HepG2 (cell line): ENCODE measurements around the gene NACC2. TPM values are rescaled to one million over a fixed set of nuclear protein-coding genes. Genes with fewer than 3 reads are reported as not detected.

ENCODE experiments used
- ATAC-seq: fragments of 200-7000 bp; cut with Tn5 transposase; 3 replicates; pipeline ENCODE4 v1.9.1; 2020; ENCODE audit warnings: mild to moderate bottlenecking, moderate library complexity
- BruUV-seq: library from RNA; stranded (reverse); fragments of 400-500 nt; replicated peaks from 2 replicates; lab custom pipeline; 2021; lab: Mats Ljungman, UMichigan
- CTCF ChIA-PET: fragments of 300-600 bp; formaldehyde crosslinking; extraction: SDS; loops from one replicate; lab custom pipeline; 2021; ENCODE audit warnings: low total read pairs, inconsistent platforms, low intra/inter-chr PET ratio; lab: Yijun Ruan, JAX
- POLR2A ChIA-PET: fragments of 350-600 bp; sonication (Branson Sonifier 250); formaldehyde crosslinking; loops from one replicate; lab custom pipeline; 2020; ENCODE audit warnings: antibody characterized with exemption, inconsistent platforms; lab: Yijun Ruan, JAX
- DNase-seq: peaks from one replicate; pipeline ENCODE4 v3.0.0-alpha.2; 2015; ENCODE audit warnings: low spot score
- FAIRE-seq: peaks from 3 replicates; lab custom pipeline; 2011; peaks lifted over from hg19 to GRCh38; lab: Jason Lieb, UNC
- H2AFZ ChIP-seq: one replicate; pipeline ENCODE4 v1.6.1; 2011; ENCODE audit warnings: low read length, inconsistent platforms
- H3K27ac ChIP-seq: fragments of 300-600 bp; 3 replicates; pipeline ENCODE4 v1.8.0; 2011; ENCODE audit warnings: mixed run types, mild to moderate bottlenecking, mixed read lengths, low read length, inconsistent platforms; ENCODE audit not compliant: insufficient read depth; ENCODE audit errors: extremely low read length
- H3K27me3 ChIP-seq, 2 experiments: fragments of 200-600 bp in 1 of 2; 2 replicates in 1 of 2; 3 replicates in 1 of 2; pipeline versions ENCODE4 v1.6.0 to v1.8.0; 2011; ENCODE audit warnings: low read length in 2 of 2, mild to moderate bottlenecking in 2 of 2, moderate library complexity in 2 of 2, inconsistent platforms in 1 of 2; ENCODE audit not compliant: insufficient read depth in 2 of 2, control insufficient read depth in 1 of 2
- H3K36me3 ChIP-seq, 2 experiments: fragments of 200-600 bp in 1 of 2; replicated peaks in 1 of 2; 2 replicates in 1 of 2; 3 replicates in 1 of 2; pipeline versions ENCODE4 v1.5.1 to v1.8.0; 2011; ENCODE audit warnings: low read length in 2 of 2, inconsistent platforms in 1 of 2; ENCODE audit not compliant: insufficient read depth in 2 of 2, control insufficient read depth in 1 of 2
- H3K4me1 ChIP-seq: 2 replicates; pipeline ENCODE4 v1.5.1; 2012; ENCODE audit warnings: low read length, inconsistent platforms; ENCODE audit not compliant: insufficient read depth
- H3K4me2 ChIP-seq: 2 replicates; pipeline ENCODE4 v1.6.0; 2011; ENCODE audit warnings: low read depth, low read length, inconsistent platforms
- H3K4me3 ChIP-seq, 3 experiments: fragments of 200-600 bp in 1 of 3; sonication (generic), shearing (Covaris generic) in 1 of 3; replicated peaks in 1 of 3; 2 replicates each; pipeline ENCODE4 v1.5.1; 2011 to 2016; ENCODE audit warnings: low read length in 3 of 3, inconsistent platforms in 2 of 3, low read depth in 2 of 3, mild to moderate bottlenecking in 2 of 3, control low read depth in 1 of 3, mixed read lengths in 1 of 3; ENCODE audit not compliant: insufficient read depth in 1 of 3
- H3K79me2 ChIP-seq: one replicate; pipeline ENCODE4 v1.6.1; 2011; ENCODE audit warnings: low read length, inconsistent platforms; ENCODE audit not compliant: insufficient read depth
- H3K9ac ChIP-seq: 2 replicates; pipeline ENCODE4 v1.6.0; 2011; ENCODE audit warnings: mild to moderate bottlenecking, low read depth, low read length, inconsistent platforms; ENCODE audit not compliant: insufficient read depth
- H3K9me3 ChIP-seq: 2 replicates; pipeline ENCODE4 v1.5.1; 2012; ENCODE audit warnings: mild to moderate bottlenecking, low read length
- H4K20me1 ChIP-seq: 2 replicates; pipeline ENCODE4 v1.6.0; 2011; ENCODE audit warnings: inconsistent platforms, mild to moderate bottlenecking, low read length, moderate library complexity; ENCODE audit not compliant: insufficient read depth
- DPF2 ChIP-seq: sonication (generic); formaldehyde crosslinking; IDR thresholded peaks from 2 replicates; pipeline ENCODE4 v1.4.0; 2020; ENCODE audit warnings: mild to moderate bottlenecking, low read depth, missing genetic modification reagents, borderline replicate concordance
- FOSL2 ChIP-seq: sonication (generic); formaldehyde crosslinking; IDR thresholded peaks from 2 replicates; pipeline ENCODE4 v1.4.0; 2020; ENCODE audit warnings: missing genetic modification reagents
- MIER2 ChIP-seq: IDR thresholded peaks from 2 replicates; pipeline ENCODE4 v1.6.1; 2016; ENCODE audit warnings: missing biosample characterization, missing genetic modification reagents
- MTF2 ChIP-seq: sonication (generic); formaldehyde crosslinking; IDR thresholded peaks from 2 replicates; pipeline ENCODE4 v1.5.0; 2020; ENCODE audit warnings: missing genetic modification reagents, borderline replicate concordance
- NFE2 ChIP-seq: sonication (generic); formaldehyde crosslinking; IDR thresholded peaks from 2 replicates; pipeline ENCODE4 v1.4.0; 2020; ENCODE audit warnings: missing genetic modification reagents
- NFE2L1 ChIP-seq: sonication (generic); formaldehyde crosslinking; IDR thresholded peaks from 2 replicates; pipeline ENCODE4 v1.4.0; 2020; ENCODE audit warnings: missing genetic modification reagents, mild to moderate bottlenecking, borderline replicate concordance
- RCOR2 ChIP-seq: IDR thresholded peaks from 2 replicates; pipeline ENCODE4 v1.6.1; 2016; ENCODE audit warnings: missing biosample characterization, missing genetic modification reagents
- SMC3 ChIP-seq: IDR thresholded peaks from 2 replicates; pipeline ENCODE4 v1.6.1; 2011; ENCODE audit warnings: low read length, improper control_type of control experiment
- SP5 ChIP-seq: IDR thresholded peaks from 2 replicates; pipeline ENCODE4 v1.6.1; 2016; ENCODE audit warnings: low read depth, borderline replicate concordance
- TCF12 ChIP-seq, 2 experiments: fragments of 450-650 bp in 1 of 2; sonication (generic) in 1 of 2; formaldehyde crosslinking in 1 of 2; IDR thresholded peaks; 2 replicates each; pipeline versions ENCODE4 v1.6.1 to v1.8.0; 2017 to 2022; ENCODE audit warnings: antibody characterized with exemption in 1 of 2, mild to moderate bottlenecking in 1 of 2, missing genetic modification reagents in 1 of 2, moderate library complexity in 1 of 2
- TEAD3 ChIP-seq: optimal IDR thresholded peaks from 2 replicates; pipeline ENCODE3; 2016; ENCODE audit warnings: borderline replicate concordance
- ZNF205 ChIP-seq: IDR thresholded peaks from 2 replicates; pipeline ENCODE4 v1.6.1; 2018; ENCODE audit warnings: missing biosample characterization, missing genetic modification reagents
- ZNF562 ChIP-seq: sonication (generic); formaldehyde crosslinking; IDR thresholded peaks from 2 replicates; pipeline ENCODE4 v1.8.0; 2022; ENCODE audit warnings: missing genetic modification reagents, borderline replicate concordance
- ZNF772 ChIP-seq: sonication (generic); formaldehyde crosslinking; IDR thresholded peaks from 2 replicates; pipeline ENCODE4 v1.5.0; 2020; ENCODE audit warnings: mild to moderate bottlenecking, missing genetic modification reagents
- ZNF788 ChIP-seq: sonication (generic); formaldehyde crosslinking; IDR thresholded peaks from 2 replicates; pipeline ENCODE4 v1.5.0; 2020; ENCODE audit warnings: mild to moderate bottlenecking, missing genetic modification reagents, borderline replicate concordance
- WGBS: methylation state at CpG from one replicate; pipeline ENCODE4 v1.1.6; 2017; ENCODE audit warnings: low lambda C conversion rate; 5-methylcytosine and 5-hydroxymethylcytosine counted together
- in situ Hi-C: cut with HindIII; loops from 2 replicates; pipeline ENCODE4 v1.10.0; 2017; ENCODE audit warnings: low pct_unique_long_range_greater_than_20kb; ENCODE audit not compliant: extremely low pct_ligation_motif_present
- intact Hi-C: fragments of 100-400 bp; cut with micrococcal nuclease; formaldehyde crosslinking; loops from one replicate; pipeline ENCODE4 v1.10.0; 2022; ENCODE audit not compliant: unreplicated experiment
- polyA plus RNA-seq, 8 experiments: library from polyadenylated mRNA; depleted of rRNA in 3 of 8; stranded (reverse) in 7 of 8; unstranded in 1 of 8; fragments of >200 nt; fragmentation: Illumina TruSeq in 4 of 8; extraction: Trizol in 4 of 8; gene quantifications; 2 replicates each; pipeline versions ENCODE4 v1.2.1 to v1.2.3, GENCODE V29; 2011 to 2016; ENCODE audit warnings: low read depth in 4 of 8, missing spikeins in 1 of 8, mixed read lengths in 1 of 8; ENCODE audit not compliant: insufficient read depth in 1 of 8
- total RNA-seq, 5 experiments: library from RNA; depleted of rRNA; stranded (reverse); fragments of >200 nt; fragmentation: Illumina TruSeq; extraction: Trizol; gene quantifications; 2 replicates each; pipeline ENCODE4 v1.2.3, GENCODE V29; 2016; ENCODE audit warnings: low read depth in 1 of 5
- TF ChIP-seq, protein P1 (sequence below): sonication (generic); formaldehyde crosslinking; IDR thresholded peaks from 2 replicates; pipeline ENCODE4 v1.5.0; 2020; ENCODE audit warnings: mild to moderate bottlenecking, missing genetic modification reagents
- TF ChIP-seq, protein P2 (sequence below): sonication (generic); formaldehyde crosslinking; IDR thresholded peaks from 2 replicates; pipeline ENCODE4 v1.4.0; 2020; ENCODE audit warnings: missing genetic modification reagents
- TF ChIP-seq, protein P3 (sequence below): sonication (generic); formaldehyde crosslinking; IDR thresholded peaks from 2 replicates; pipeline ENCODE4 v1.9.0; 2021; ENCODE audit warnings: missing genetic modification reagents, mild to moderate bottlenecking, borderline replicate concordance
- TF ChIP-seq, protein P4 (sequence below): sonication (generic); formaldehyde crosslinking; IDR thresholded peaks from 2 replicates; pipeline ENCODE4 v1.4.0; 2020; ENCODE audit warnings: missing genetic modification reagents

The NACC2 gene
- total and polyA plus RNA-seq, 2 of the 13 experiments (the other 11 are each of a cell fraction or from before 2014, with no cell fraction given): 5.9 to 12.3 TPM

DNA sequence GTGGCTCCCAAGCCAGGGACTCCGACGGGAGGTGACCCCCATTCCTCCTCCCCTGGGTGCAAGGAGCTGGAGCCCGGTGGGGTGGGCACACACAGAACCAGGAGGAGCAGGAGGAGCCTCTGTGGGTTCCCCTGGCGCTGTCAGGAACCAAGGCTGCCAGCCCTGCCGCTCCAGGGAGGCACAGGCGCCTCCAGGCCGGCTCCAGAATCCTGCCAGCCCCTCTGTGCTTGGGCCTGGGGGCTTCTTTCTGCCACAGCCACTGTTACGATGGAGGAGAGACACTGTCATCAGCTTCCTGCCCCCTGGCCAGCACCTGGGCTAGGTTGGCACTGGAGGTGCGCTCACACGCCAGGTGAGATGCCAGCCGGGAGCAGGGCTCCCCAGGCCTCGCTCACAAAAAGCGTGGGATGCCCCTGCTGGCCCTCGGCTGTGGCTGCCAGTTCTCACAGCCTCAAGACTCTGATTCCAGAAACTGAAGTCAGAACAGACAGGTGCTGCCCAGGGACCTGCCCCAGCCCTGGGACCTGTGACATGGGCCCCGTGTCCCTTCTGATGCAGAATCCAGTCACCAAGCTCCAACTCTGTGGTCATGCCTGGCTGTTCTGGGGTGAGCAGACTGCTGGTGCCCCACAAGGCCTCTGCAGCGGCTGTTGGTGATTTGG is 96.5 kb downstream of the NACC2 start:
- Histone ChIP-seq H3K79me2 (no peaks in the 10 kb centered on the region), H3K27ac (no peak overlapping the region), H3K9ac (no peak overlapping the region), H3K27me3 (no peaks in the 10 kb centered on the region; a peak in 1 of 5 replicates), H3K4me1 (peaks cover 75% of the 10 kb centered on the region), H3K4me2 (no peak overlapping the region), H4K20me1 (no peaks in the 10 kb centered on the region), H3K4me3 (no peak overlapping the region), H3K36me3 (no peaks in the 10 kb centered on the region), H3K9me3 (no peaks in the 10 kb centered on the region), H2AFZ (no peak overlapping the region)
- DNase-seq (no peak), ATAC-seq (no peak), FAIRE-seq (no peak)
- in situ Hi-C loops (loop anchor here (25.0 kb wide), 1 partner anchor 264 kb away; no protein-coding TSS in a partner anchor), intact Hi-C loops (no loop called here)
- TF ChIP-seq SMC3 (no peak), NFE2 (no peak), DPF2 (no peak), TCF12 (IDR thresholded peaks at IDR 0.05) (no peak), TCF12 (CRISPR knock-in tag; IDR thresholded peaks at IDR 0.05) (no peak), NFE2L1 (no peak), TEAD3 (CRISPR knock-in tag) (no peak), RCOR2 (no peak), MTF2 (CRISPR knock-in tag) (no peak), ZNF772 (CRISPR knock-in tag) (no peak), FOSL2 (CRISPR knock-in tag) (no peak), ZNF562 (CRISPR knock-in tag) (no peak), ZNF205 (no peak), SP5 (CRISPR knock-in tag) (no peak), ZNF788 (CRISPR knock-in tag) (no peak), MIER2 (CRISPR knock-in tag) (no peak)
- TF ChIP-seq, protein P1, sequence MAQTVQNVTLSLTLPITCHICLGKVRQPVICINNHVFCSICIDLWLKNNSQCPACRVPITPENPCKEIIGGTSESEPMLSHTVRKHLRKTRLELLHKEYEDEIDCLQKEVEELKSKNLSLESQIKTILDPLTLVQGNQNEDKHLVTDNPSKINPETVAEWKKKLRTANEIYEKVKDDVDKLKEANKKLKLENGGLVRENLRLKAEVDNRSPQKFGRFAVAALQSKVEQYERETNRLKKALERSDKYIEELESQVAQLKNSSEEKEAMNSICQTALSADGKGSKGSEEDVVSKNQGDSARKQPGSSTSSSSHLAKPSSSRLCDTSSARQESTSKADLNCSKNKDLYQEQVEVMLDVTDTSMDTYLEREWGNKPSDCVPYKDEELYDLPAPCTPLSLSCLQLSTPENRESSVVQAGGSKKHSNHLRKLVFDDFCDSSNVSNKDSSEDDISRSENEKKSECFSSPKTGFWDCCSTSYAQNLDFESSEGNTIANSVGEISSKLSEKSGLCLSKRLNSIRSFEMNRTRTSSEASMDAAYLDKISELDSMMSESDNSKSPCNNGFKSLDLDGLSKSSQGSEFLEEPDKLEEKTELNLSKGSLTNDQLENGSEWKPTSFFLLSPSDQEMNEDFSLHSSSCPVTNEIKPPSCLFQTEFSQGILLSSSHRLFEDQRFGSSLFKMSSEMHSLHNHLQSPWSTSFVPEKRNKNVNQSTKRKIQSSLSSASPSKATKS (CRISPR knock-in tag): no peak
- TF ChIP-seq, protein P2, sequence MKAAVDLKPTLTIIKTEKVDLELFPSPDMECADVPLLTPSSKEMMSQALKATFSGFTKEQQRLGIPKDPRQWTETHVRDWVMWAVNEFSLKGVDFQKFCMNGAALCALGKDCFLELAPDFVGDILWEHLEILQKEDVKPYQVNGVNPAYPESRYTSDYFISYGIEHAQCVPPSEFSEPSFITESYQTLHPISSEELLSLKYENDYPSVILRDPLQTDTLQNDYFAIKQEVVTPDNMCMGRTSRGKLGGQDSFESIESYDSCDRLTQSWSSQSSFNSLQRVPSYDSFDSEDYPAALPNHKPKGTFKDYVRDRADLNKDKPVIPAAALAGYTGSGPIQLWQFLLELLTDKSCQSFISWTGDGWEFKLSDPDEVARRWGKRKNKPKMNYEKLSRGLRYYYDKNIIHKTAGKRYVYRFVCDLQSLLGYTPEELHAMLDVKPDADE (CRISPR knock-in tag): no peak
- TF ChIP-seq, protein P3, sequence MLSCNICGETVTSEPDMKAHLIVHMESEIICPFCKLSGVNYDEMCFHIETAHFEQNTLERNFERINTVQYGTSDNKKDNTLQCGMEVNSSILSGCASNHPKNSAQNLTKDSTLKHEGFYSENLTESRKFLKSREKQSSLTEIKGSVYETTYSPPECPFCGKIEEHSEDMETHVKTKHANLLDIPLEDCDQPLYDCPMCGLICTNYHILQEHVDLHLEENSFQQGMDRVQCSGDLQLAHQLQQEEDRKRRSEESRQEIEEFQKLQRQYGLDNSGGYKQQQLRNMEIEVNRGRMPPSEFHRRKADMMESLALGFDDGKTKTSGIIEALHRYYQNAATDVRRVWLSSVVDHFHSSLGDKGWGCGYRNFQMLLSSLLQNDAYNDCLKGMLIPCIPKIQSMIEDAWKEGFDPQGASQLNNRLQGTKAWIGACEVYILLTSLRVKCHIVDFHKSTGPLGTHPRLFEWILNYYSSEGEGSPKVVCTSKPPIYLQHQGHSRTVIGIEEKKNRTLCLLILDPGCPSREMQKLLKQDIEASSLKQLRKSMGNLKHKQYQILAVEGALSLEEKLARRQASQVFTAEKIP (CRISPR knock-in tag): no peak
- TF ChIP-seq, protein P4, sequence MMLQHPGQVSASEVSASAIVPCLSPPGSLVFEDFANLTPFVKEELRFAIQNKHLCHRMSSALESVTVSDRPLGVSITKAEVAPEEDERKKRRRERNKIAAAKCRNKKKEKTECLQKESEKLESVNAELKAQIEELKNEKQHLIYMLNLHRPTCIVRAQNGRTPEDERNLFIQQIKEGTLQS (CRISPR knock-in tag): no peak
- WGBS: 40% methylated on average over 1 of the region's 16 CpGs
- ChIA-PET POLR2A (no interaction called here), CTCF (no interaction called here)
- no TSS peak for BruUV-seq
